ENCODE data around the gene DOCK1. TPM values are rescaled to one million over a fixed set of nuclear protein-coding genes. Genes with fewer than 3 reads are reported as not detected.

The DOCK1 gene
- total RNA-seq, 4 donors from 2014 or later = 4.3 to 6.0 (median 4.8) TPM

- H3K4me3 ChIP-seq = no peak overlapping the region
- H3K9me3 ChIP-seq = no peaks in the 10 kb centered on the region
- H3K27ac ChIP-seq = no peak overlapping the region
- intact Hi-C loops (cut with DNase I; ENCODE audit: low total_unique reads) (no loop called here), in situ Hi-C loops (cut with MboI; ENCODE audit: low sequenced_read_pairs in 4 of 4) (no loop called here)
- no peaks in the 10 kb centered on the region for H3K27me3 ChIP-seq
- H3K36me3 ChIP-seq = no peaks in the 10 kb centered on the region
- TF ChIP-seq CTCF (IDR thresholded peaks at IDR 0.05 in 4 of 5, conservative IDR thresholded peaks at IDR 0.05 in 1 of 5) (no peak), POLR2A (IDR thresholded peaks at IDR 0.05) (no peak)
- no peaks in the 10 kb centered on the region for H3K4me1 ChIP-seq
- ATAC-seq (no peak), DNase-seq (no peak)
Measured at GRCh38 chr10:127346604-127347003, 441.4 kb downstream of the DOCK1 start.

- in situ Hi-C loops (cut with MboI; ENCODE audit: low sequenced_read_pairs in 4 of 4) = no loop called here
- no peak for ATAC-seq
- H3K4me3 ChIP-seq = no peak overlapping the region
- no peaks in the 10 kb centered on the region for H3K4me1 ChIP-seq
- DNase-seq = no peak
- TF ChIP-seq POLR2A (IDR thresholded peaks at IDR 0.05) (no peak), CTCF (IDR thresholded peaks at IDR 0.05 in 4 of 5, conservative IDR thresholded peaks at IDR 0.05 in 1 of 5) (no peak)
- no peaks in the 10 kb centered on the region for H3K27me3 ChIP-seq
- H3K36me3 ChIP-seq = no peaks in the 10 kb centered on the region
- H3K27ac ChIP-seq = no peak overlapping the region
- intact Hi-C loops (cut with DNase I; ENCODE audit: low total_unique reads) = no loop called here
- no peaks in the 10 kb centered on the region for H3K9me3 ChIP-seq
Measured at GRCh38 chr10:127347202-127347959, 442.2 kb downstream of the DOCK1 start.

- no peak for TF ChIP-seq POLR2A (IDR thresholded peaks at IDR 0.05)
- TF ChIP-seq CTCF (IDR thresholded peaks at IDR 0.05 in 4 of 5, conservative IDR thresholded peaks at IDR 0.05 in 1 of 5) = no peak
- Histone ChIP-seq H3K4me1 (no peaks in the 10 kb centered on the region), H3K27ac (no peak overlapping the region), H3K9me3 (no peaks in the 10 kb centered on the region), H3K36me3 (no peaks in the 10 kb centered on the region), H3K27me3 (no peaks in the 10 kb centered on the region), H3K4me3 (no peak overlapping the region)
- ATAC-seq (no peak), DNase-seq (no peak)
- in situ Hi-C loops (cut with MboI; ENCODE audit: low sequenced_read_pairs in 4 of 4) = no loop called here
- intact Hi-C loops (cut with DNase I; ENCODE audit: low total_unique reads) = no loop called here
Measured at GRCh38 chr10:127349737-127350136, 444.5 kb downstream of the DOCK1 start.

GRCh38 chr10:127351542-127351941 is 446.3 kb downstream of the DOCK1 start:
- Histone ChIP-seq H3K27me3 (no peaks in the 10 kb centered on the region), H3K9me3 (no peaks in the 10 kb centered on the region), H3K4me3 (no peak overlapping the region), H3K4me1 (no peaks in the 10 kb centered on the region), H3K27ac (no peak overlapping the region), H3K36me3 (no peaks in the 10 kb centered on the region)
- DNase-seq = no peak
- ATAC-seq = no peak
- in situ Hi-C loops (cut with MboI; ENCODE audit: low sequenced_read_pairs in 4 of 4) (no loop called here), intact Hi-C loops (cut with DNase I; ENCODE audit: low total_unique reads) (no loop called here)
- TF ChIP-seq CTCF (IDR thresholded peaks at IDR 0.05 in 4 of 5, conservative IDR thresholded peaks at IDR 0.05 in 1 of 5) = no peak

GRCh38 chr10:127353544-127353943 is 448.3 kb downstream of the DOCK1 start:
- Histone ChIP-seq H3K9me3 (no peaks in the 10 kb centered on the region), H3K4me3 (no peak overlapping the region), H3K27me3 (no peaks in the 10 kb centered on the region), H3K4me1 (no peaks in the 10 kb centered on the region), H3K36me3 (no peaks in the 10 kb centered on the region), H3K27ac (no peak overlapping the region)
- intact Hi-C loops (cut with DNase I; ENCODE audit: low total_unique reads) = no loop called here
- TF ChIP-seq POLR2A (IDR thresholded peaks at IDR 0.05) = no peak
- TF ChIP-seq CTCF (IDR thresholded peaks at IDR 0.05 in 4 of 5, conservative IDR thresholded peaks at IDR 0.05 in 1 of 5) = no peak
- no peak for ATAC-seq
- in situ Hi-C loops (cut with MboI; ENCODE audit: low sequenced_read_pairs in 4 of 4) = no loop called here
- DNase-seq = no peak

All from gastrocnemius medialis (tissue), 4 donors.